H1 (cell line): Measurements from ENCODE around the gene MAOB. TPM values are rescaled to one million over a fixed set of nuclear protein-coding genes. Genes with fewer than 3 reads are reported as not detected.

Experiments used
- FOSL1 ChIP-seq: IDR thresholded peaks from 2 replicates; pipeline ENCODE4 v1.6.1; 2011; ENCODE audit warnings: mild to moderate bottlenecking, low read depth, low read length, moderate library complexity; ENCODE audit not compliant: insufficient read depth
- SAP30 ChIP-seq: fragments of 300-600 bp; sonication (generic); IDR thresholded peaks from 2 replicates; pipeline ENCODE4 v1.7.1; 2012; ENCODE audit warnings: low read length, moderate library complexity, mild to moderate bottlenecking, inconsistent platforms; ENCODE audit not compliant: insufficient read depth, insufficient replicate concordance
- polyA plus RNA-seq, 7 experiments: library from polyadenylated mRNA; depleted of rRNA in 3 of 7; stranded (reverse) in 5 of 7; unstranded in 2 of 7; fragments of >200 nt in 5 of 7; fragments of 200-250 nt in 2 of 7; gene quantifications; 1 replicate in 5 of 7; 2 replicates in 1 of 7; 4 replicates in 1 of 7; pipeline versions ENCODE4 v1.2.1 to v1.2.3, GENCODE V29; 2011 to 2013; ENCODE audit warnings: missing spikeins in 2 of 7, mixed read lengths in 2 of 7
- total RNA-seq: library from RNA; stranded (reverse); fragmentation: NEBNext Ultra II Directional; extraction: Animal tissue kit (Norgen Biotek cat#: 25700); gene quantifications from 2 replicates; pipeline ENCODE4 v1.2.1, GENCODE V29; 2021

MAOB gene
- total and polyA plus RNA-seq, 2 of the 8 experiments (the other 6 are each of a cell fraction or from before 2014, with no cell fraction given): 0.73 to 1.1 TPM

- TF ChIP-seq SAP30 (no peak), FOSL1 (no peak)
Measured at GRCh38 chrX:43808231-43808630, 74.0 kb downstream of the MAOB start (continued).
